NCI-H69 (cell line): Measurements from ENCODE around the gene SRRM5.
"Not testable (repeated sequence)": the region's sequence is repeated elsewhere in the genome, so short reads cannot be mapped to it uniquely, and the experiment has no call there.

ENCODE experiments used
- DNase-seq: peaks from one replicate; lab custom pipeline; 2025; lab: John Stamatoyannopoulos, UW

Gene SRRM5, protein sequence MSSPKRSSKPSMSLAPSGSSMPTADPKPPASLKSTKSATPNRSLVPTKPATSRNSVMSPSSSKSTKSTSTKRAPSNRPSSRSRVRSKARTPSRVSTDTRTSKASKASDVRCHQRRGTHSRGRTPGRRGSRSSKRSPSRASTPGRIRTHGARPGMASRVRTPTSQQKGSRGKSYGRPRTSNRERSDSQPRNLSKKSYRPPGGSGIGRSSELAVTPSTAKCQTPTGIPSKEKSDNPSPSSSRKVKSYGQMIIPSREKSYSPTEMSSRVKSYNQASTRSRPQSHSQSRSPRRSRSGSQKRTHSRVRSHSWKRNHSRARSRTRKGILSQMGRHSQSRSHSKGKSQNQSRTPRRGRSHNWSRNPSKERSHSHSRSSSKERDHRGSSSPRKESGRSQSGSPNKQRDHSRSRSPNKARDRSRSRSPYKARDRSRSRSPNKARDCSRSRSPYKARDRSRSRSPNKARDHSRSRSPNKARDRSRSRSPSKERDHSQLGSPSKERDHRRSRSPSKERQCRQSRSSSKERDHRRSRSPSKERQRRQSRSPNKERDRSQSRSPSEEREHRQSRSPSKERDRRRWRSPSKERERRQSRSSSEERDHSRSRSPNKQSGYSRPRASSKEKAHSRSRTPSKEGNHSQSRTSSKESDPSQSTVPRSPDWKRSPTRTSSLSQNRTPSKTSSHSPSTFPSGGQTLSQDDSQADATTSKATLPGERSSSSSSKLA

DNA sequence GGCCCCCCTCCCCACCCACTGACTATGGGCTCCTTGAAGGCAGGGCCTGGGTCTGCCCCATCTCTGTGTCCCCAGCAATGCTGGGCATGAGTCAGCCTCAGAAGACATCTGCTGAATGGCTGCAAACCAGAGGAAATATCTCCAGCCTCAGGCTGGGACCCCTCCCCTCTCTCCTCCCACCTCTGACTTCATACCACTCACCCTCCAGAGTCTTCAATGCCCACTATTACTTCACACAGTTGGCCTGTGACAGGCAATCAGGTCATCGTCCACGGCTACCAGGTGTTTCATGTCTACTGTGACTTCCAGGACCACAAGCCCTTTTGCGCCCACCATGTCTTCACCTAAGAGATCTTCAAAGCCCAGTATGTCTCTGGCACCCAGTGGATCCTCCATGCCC is at the start of gene SRRM5:
SRRM5 (plus strand) TSS at position 301 of the 400 bp plus-strand sequence; CDS start at position 335, 34 bp downstream.
- no peak for DNase-seq

DNA sequence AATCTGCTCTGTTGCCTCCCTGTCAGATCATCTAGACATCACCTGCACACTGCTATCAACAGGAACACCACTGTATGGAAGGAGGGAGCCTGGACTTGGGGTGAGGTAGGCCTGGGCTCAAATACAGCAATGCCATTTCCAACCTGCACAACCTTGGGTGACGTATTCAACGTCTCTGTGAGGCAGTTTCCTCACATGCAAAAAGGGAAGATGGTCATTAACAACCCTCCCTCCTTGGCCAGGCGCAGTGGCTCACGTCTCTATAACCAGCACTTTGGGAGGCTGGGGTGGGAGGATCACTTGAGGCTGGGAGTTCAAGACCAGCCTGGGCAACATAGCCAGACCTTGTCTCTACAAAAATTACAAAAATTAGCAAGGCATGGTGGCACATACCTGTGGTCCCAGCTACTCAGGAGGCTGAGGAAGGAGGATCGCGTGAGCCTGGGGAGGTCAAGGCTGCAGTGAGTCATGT is 49.6 kb upstream of the SRRM5 start:
- no peak for DNase-seq

DNA sequence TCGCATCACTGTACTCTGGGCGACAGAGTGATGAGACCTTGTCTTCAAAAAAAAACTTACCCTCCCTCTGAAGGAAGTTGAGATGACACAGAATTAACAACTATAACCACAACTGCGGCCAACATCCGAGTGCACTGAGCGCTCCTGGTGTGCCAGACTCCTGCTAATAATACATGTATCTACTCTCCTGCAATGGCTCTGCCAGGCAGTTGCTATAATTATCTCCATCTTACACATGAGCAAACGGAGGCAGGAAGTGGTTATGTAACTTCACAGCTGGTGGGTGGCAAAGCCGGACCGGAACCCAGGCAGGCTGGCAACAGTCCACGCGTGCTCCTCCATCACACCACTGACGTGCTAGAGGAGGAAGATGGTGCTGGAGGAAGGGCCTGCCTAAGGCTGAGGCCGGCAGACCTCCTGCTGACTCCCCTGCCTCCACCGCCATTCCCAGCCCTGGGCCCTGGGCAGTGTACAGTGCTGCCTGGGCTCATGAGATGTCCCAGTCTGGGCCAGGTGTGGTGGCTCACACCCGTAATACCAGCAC is 49.1 kb upstream of the SRRM5 start:
- DNase-seq, result peak; percentile 94

DNA sequence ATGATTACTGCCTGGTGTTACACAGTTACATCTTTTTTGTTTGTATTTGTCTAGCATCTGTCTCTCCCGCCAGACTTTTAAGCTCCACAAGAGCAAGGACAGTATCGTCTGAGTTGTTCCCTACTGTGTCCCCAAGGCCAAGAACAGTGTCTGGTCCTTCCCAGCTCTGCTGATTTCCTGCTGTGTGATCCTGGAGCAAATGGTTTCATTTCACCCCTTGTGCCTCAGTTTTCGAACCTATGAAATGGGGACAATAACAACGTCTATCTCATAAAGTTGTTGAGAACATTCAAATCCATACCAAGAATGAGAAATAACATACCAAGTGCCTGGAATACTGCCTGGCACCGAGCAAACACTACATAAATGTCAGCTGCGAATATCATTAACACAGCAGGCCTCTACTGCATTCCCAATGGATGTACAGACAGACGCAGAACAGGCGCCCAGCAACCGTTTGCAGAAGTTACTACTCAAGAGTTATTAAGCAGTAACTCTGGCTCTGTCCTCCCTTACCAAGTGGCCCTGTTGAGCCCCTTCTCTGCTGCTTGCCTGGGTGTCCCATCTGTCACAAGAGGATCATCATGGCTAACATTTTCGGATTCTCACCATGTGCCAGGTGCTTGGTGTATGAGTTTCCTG is 48.0 kb upstream of the SRRM5 start:
- peak; percentile 33 for DNase-seq

DNA sequence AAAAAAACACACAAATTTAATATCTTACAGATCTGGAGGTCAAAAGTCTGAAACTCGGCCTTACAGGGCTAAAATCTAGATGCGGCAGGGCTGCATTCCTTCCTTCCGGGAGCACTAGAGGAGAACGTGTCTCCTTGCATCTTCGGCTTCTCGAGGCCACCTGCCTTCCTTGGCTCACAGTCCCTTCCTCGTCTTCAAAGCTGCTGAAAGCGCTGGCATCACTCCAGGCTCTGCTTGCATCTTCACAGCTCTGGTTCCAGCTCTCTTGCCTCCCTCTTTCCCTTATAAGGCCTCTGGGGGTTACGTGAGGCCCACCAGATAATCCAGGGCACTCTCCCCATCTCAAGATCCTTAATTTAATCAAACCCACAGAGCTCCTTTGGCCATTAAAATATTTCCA is 47.1 kb upstream of the SRRM5 start:
- DNase-seq, result no peak

DNA sequence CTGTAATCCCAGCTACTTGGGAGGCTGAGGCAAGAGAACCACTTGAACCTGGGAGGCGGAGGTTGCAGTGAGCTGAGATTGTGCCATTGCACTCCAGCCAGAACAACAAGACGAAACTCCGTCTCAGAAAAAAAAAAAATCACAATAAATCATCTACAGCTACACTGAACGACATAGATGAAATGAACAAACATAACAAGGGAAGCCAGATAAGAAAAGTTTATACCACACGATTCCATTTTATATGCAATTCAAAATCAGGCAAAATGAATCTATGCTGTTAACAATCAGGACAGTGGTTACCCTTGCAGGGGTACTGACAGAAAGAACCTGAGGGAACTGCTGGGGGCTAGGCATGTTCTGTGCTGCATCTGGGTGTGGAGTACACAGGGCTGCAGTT is 42.2 kb upstream of the SRRM5 start:
- no peak for DNase-seq

DNA sequence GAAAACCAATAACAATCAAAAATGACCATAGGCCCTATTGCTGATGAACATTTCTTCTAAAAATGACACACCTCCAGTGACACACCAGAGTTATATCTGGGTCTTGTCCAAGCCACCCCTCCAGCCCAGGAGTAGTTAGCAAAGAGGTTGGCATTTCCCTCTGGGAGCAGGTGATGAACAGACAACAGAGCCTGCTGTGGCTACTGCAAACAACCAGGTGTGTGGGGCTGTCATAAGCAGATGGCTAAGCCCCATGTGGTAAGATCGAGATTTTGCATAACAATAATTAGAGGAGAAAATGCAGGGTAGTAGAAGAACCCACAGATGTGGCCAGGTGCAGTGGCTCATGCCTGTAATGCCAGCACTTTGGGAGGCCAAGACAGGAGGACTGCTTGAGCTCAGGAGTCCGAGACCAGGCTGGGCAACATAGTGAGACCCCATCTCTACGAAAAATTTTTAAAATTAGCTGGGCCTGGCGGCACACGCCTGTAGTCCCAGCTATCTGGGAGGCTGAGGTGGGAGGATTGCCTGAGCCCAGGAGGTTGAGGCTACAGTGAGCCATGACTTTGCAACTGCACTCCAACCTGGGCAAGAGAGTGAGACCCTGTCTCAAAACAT is 41.6 kb upstream of the SRRM5 start:
- DNase-seq, result peak; percentile 98

DNA sequence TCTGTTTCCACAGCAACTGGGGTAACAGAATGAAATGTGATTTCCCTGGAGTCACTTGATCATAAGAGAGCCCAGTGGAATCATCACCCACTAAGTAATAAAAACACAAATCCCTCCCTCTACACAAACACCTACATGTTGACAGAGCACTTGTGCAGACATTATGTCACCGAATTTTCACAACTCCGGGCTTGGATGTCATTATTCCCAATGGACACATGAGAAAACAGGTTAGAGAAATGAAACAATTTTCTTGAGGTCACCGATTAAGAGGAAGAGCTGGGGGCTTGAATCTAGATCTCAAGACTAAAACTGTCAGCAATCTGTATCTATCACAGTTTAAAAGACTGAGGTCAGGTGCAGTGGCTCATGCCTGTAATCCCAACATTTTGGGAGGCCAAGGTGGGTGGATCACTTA is 39.7 kb upstream of the SRRM5 start:
- peak; percentile 91 for DNase-seq

DNA sequence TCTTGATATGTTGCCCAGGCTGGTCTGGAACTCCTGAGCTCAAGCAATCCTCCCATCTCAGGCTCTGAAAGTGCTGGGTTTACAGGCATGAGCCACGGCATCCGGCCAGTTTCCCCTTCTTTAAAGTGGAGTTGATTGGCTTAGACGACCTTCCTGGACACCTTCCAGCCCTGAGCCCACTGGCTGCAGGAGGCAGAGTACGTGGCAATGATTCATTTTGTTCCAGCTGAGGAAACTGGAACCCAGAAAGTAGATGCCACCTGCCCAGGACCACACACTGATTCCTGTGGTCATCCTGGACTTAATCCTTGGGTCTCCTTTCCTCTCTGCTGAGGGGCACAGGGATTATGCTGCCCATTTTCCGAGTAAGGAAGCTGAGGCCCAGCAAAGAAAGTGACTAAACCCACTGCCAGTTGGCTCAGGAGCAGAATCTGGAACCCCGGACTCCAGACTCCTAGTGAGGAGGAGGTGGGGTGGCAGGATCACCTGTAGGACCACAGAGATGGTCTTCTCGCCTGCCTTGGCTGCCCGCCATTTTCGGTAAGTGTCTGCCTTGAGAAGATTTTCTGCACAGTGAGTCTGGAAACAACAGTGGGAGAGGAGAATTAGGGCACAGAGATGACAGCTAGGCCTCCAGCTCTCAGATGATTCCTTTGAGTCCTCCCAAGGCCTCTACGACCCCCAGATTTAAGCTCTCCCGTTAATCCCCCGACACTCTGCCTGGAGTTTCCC is 37.3 kb upstream of the SRRM5 start:
- peak; percentile 45 for DNase-seq

DNA sequence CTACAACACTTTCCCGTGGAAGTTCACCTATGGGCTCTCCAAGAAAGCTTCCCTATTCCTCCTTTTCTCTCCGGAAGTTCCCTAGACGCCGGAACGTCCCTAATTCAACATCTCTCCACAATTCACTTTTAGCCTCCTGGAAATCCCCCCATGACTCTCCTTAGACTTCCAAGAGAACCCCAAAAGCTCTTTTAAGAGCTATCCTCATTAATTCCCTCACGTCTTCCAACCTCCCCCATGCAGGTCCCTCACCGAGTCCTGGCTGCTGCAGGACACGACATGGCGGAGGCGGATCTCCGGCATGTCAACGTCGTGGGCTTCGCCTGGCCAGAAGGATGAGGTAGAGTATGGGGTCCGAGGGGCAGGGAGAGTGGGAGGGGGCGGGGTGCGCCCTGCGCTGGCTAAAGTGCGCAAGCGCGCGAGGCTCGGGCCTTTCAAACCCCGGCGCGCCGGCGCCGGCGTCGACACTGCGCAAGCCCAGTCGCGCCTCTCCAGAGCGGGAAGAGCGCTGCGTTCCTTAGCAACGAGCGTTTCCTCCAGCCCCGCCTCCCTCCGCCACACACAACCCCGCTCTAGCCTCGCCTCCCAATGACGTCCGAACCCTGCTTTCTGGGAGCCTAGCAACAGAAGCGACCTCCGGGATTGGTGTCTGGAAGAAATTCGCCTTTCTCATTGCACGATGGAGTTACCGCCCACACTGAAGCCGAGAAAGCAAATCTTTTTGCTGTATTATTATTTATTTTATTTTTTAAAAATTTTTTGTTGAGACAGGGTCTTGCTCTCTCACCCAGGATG is 36.5 kb upstream of the SRRM5 start, which contains the start of the genes PINLYP and XRCC1:
PINLYP (plus strand) TSS at position 646 of the 795 bp plus-strand sequence. CDS start 1,391 bp downstream, outside the sequence.
XRCC1 (minus strand) TSS at position 372 of the 795 bp plus-strand sequence; CDS start at position 303, 69 bp downstream.
- peak; percentile 100 for DNase-seq

DNA sequence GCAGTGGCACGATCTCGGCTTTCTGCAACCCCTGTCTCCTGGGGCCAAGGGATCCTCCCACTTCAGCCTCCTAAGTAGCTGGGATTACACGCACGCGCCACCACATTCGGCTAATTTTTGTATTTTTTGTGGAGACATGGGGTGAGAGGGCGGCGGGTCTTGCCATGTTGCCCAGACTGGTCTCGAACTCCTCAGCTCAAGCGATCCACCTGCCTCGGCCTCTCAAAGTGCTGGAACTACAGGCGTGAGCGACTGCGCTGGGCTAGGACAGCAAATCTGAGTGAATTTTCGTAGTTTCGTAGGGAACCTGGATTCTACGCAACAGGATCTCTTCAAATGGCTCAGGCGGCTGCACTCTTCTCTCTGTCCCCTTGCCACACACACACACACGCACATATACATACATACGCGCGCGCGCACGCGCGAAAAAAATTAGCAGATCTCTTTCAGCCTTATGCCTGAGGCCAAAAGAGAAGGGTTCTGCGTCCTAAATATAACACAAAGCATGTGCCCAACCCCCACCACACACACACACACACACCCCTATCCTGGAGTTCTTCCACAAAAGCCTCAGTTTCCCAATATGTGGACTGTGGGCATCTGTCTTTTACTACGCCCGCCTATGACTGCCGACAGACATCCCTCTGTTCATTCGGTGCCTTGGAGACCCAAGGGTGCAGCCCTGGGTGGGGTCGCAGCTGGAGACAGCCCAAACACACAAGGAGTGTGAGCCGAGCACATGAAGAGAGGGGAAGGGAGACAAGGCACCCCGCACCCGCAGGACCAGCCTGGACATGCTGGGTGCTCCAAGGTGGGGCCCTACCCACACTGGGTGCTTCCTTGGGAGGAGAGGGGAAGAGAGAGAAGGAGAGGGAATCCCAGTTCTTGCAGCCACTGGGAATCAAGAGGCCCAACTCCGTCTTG is 35.7 kb upstream of the SRRM5 start:
- DNase-seq, result peak; percentile 85

DNA sequence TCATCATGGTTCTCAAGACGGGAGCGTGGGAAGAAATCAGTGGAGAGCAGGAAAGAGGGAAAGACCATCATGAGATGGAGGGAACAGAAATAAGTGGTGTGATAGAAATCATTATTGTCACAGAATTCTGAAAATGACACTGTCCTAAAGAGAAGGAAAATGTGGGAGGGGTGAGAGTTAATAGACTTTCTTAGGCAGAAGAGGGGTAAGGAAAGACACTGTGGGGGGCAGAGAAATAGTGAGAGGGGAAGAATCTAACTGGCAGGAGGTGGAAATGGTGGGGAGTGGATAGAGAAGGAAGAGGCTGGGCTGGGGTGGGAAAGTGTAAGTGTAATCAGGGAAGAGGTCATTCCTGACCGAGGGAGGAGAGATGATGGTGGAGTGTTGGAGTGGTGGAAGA is 33.1 kb upstream of the SRRM5 start:
- no peak for DNase-seq

DNA sequence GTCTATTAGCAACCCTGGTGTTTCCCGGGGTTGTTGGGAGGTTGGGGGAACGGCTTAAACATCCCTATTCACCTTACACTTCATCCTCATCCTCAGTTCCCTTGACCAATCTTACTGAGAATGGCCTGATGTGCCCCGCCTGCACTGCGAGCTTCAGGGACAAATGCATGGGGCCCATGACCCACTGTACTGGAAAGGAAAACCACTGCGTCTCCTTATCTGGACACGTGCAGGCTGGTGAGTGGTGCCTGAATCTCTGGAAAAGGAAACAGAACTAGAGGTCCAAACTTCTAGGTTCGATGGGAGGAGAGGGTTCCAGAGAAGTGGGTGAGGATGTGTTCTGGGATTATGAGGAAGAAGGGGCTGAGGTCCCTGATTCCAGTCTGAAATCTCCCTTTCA is 30.4 kb upstream of the SRRM5 start:
- no peak for DNase-seq

DNA sequence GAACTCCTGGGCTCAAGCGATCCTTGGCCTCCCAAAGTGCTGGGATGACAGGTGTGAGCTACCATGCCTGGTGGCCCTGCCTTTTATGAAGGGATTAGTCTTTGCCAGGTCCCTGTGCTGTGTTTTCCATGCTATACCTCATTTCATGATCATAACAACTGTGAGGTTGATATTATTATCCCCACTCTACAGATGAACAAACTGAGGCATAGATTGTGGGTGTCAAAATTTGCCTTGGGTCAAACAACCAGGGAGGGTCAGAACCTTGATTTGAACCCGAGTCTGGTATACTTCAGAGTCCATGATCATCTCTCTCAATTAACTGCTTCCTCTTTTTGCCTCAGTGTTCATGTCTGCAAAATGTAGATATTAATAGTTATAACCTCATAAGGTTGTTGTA is 29.4 kb upstream of the SRRM5 start:
- DNase-seq, result no peak

DNA sequence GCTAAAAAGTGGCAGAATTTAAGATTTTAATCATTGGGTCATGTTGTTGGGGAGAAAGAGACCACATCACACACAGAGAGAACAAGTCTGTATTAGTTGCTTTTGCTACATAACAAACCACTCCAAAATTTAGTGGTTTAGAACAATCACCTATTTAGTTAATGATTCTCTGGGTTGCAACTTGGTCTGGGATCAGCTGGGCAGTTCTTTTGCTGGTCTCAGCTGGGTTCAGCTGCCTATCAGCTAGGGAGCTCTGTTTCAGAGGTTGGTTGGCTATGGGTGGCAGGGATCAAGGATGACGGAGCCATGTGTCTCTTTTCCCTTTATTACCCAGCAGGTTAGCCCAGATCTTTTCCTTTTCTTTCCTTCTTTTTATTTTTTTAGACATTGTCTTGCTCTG is 27.4 kb upstream of the SRRM5 start:
- no peak for DNase-seq

DNA sequence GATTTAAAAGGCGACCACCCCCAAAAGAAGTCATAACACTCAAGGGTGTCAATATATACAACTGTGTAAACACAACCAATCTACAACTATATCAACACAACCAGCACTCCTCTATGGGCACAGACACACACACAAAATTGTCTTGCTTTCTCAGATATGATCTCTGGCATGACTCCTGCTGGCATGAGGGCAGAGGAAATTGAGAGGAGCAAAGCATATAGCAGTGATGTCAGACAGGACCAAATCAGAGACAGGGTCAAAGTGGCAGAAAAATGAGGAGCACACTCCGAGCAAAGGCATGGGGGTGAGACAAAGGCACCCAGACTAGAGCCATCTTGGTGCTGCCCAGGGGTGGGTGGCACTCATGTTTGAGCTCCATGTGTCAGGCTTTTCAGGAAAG is 25.5 kb upstream of the SRRM5 start:
- no peak for DNase-seq

DNA sequence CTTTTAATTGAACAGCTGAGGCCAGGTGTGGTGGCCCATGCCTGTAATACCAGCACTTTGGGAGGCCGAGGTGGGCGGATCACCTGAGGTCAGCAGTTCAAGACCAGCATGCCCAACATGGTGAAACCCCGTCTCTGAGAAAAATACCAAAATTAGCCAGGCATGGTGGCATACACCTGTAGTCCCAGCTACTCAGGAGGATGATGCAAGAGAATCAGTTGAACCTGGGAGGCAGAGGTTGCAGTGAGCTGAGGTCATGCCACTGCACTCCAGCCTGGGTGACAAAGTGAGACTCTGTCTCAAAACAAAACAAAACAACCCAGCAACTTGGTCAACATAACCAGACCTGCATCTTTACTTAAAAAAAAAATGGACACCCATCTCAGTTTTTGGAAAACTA is 24.9 kb upstream of the SRRM5 start:
- not testable (repeated sequence) for DNase-seq

DNA sequence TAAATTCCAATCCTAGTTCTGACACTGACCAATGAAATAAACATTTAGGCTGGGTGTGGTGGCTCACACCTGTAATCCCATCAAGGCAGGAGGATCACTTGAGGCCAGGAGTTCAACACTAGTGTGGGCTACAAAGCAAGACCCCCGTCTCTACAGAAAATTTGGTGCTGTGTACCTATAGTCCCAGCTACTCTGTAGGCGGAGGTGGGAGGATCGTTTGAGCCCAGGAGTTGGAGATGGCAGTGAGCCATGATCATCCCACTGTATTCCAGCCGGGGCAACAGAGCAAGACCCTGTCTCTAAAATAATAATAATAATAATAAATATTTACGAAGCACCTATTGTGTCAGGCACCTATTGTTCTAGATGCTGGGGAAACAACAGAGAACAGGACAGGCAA is 22.6 kb upstream of the SRRM5 start:
- no peak for DNase-seq

DNA sequence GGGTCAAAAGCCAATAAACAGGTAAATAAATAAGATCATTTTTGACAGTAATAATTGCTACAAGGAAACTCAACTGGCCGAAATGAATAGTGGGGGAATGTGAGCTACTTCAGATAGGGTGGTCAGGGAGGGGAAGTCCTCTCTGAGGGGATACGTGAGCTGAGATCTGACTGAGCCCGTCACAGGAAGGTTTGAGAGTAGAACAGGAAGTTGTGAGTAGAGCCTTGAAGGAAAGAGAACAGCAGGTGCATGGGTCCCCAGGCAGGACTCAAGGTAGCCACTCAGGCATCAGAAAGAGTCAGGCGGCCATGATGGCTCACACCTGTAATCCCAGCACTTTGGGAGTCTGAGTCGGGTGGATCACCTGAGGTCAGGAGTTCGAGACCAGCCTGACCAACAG is 22.2 kb upstream of the SRRM5 start:
- DNase-seq, result no peak
